H7 (cell line): ENCODE results near the gene PYCR2. TPM values are rescaled to one million over a fixed set of nuclear protein-coding genes. Genes with fewer than 3 reads are reported as not detected.
"Not testable (repeated sequence)": the region's sequence is repeated elsewhere in the genome, so short reads cannot be mapped to it uniquely, and the experiment has no call there.

Source experiments
- DNase-seq: peaks from one replicate; pipeline ENCODE4 v3.0.0; 2012
- H3K27me3 ChIP-seq: 2 replicates; pipeline ENCODE4 v1.6.0; 2011; ENCODE audit warnings: mild to moderate bottlenecking, low read length; ENCODE audit not compliant: control insufficient read depth, insufficient read depth
- H3K36me3 ChIP-seq: replicated peaks from 2 replicates; pipeline ENCODE4 v1.5.1; 2011; ENCODE audit warnings: low read length; ENCODE audit not compliant: control insufficient read depth, insufficient read depth
- H3K4me3 ChIP-seq: 2 replicates; pipeline ENCODE4 v1.5.1; 2011; ENCODE audit warnings: low read depth, mild to moderate bottlenecking, control low read depth, low read length, moderate library complexity; ENCODE audit not compliant: insufficient read depth
- total RNA-seq: library from RNA; depleted of rRNA; stranded (reverse); fragments of >200 nt; shearing (Covaris generic); gene quantifications from 2 replicates; pipeline ENCODE4 v1.2.3, GENCODE V29; 2014

Gene PYCR2
- total RNA-seq, 1 experiment from 2014 or later, result 356 TPM

- Histone ChIP-seq H3K4me3 (no peak overlapping the region), H3K27me3 (no peaks in the 10 kb centered on the region; the same call in 1 of the 2 replicates), H3K36me3 (no peaks in the 10 kb centered on the region)
- DNase-seq, result peak; percentile 29
These were observed 25.0 kb upstream of the PYCR2 start for GRCh38 chr1:225949041-225949440.

GRCh38 chr1:225946803-225947202 is 22.8 kb upstream of the PYCR2 start:
- H3K27me3 ChIP-seq, result no peaks in the 10 kb centered on the region; the same call in 1 of the 2 replicates
- no peak overlapping the region for H3K4me3 ChIP-seq
- no peaks in the 10 kb centered on the region for H3K36me3 ChIP-seq
- DNase-seq, result no peak

GRCh38 chr1:225946082-225946620 is 22.1 kb upstream of the PYCR2 start:
- no peak overlapping the region for H3K4me3 ChIP-seq
- DNase-seq, result no peak
- no peaks in the 10 kb centered on the region; the same call in 1 of the 2 replicates for H3K27me3 ChIP-seq
- no peaks in the 10 kb centered on the region for H3K36me3 ChIP-seq

GRCh38 chr1:225945564-225945963 is 21.5 kb upstream of the PYCR2 start:
- no peak overlapping the region for H3K4me3 ChIP-seq
- no peaks in the 10 kb centered on the region for H3K36me3 ChIP-seq
- no peaks in the 10 kb centered on the region; the same call in 1 of the 2 replicates for H3K27me3 ChIP-seq
- DNase-seq, result peak; percentile 59

- Histone ChIP-seq H3K27me3 (no peaks in the 10 kb centered on the region; the same call in 1 of the 2 replicates), H3K4me3 (no peak overlapping the region), H3K36me3 (no peaks in the 10 kb centered on the region)
- DNase-seq, result peak; percentile 28
These were observed 20.9 kb upstream of the PYCR2 start for GRCh38 chr1:225944951-225945350.

- Histone ChIP-seq H3K27me3 (no peaks in the 10 kb centered on the region; the same call in 1 of the 2 replicates), H3K36me3 (no peaks in the 10 kb centered on the region), H3K4me3 (no peak overlapping the region)
- no peak for DNase-seq
These were observed 20.3 kb upstream of the PYCR2 start for GRCh38 chr1:225944387-225944786.

- Histone ChIP-seq H3K27me3 (no peaks in the 10 kb centered on the region; the same call in 1 of the 2 replicates), H3K4me3 (no peak overlapping the region), H3K36me3 (no peaks in the 10 kb centered on the region)
- no peak for DNase-seq
These were observed 19.5 kb upstream of the PYCR2 start for GRCh38 chr1:225943582-225943981.

- 0 out of 2 replicates have a peak, but pooled peaks cover 2% of the 10 kb centered on the region for H3K36me3 ChIP-seq
- no peaks in the 10 kb centered on the region for H3K27me3 ChIP-seq
- DNase-seq, result peak; percentile 28
- H3K4me3 ChIP-seq, result no peak overlapping the region
These were observed 18.5 kb upstream of the PYCR2 start for GRCh38 chr1:225942574-225942973.

GRCh38 chr1:225941942-225942222 is 17.8 kb upstream of the PYCR2 start:
- H3K36me3 ChIP-seq, result peaks cover 5% of the 10 kb centered on the region; the same call in 1 of the 2 replicates
- no peak for DNase-seq
- no peak overlapping the region for H3K4me3 ChIP-seq
- H3K27me3 ChIP-seq, result no peaks in the 10 kb centered on the region

- DNase-seq, result peak; percentile 19
These were observed 17.3 kb upstream of the PYCR2 start, which contains the start of gene LEFTY2 for GRCh38 chr1:225941187-225941941. Gene LEFTY2 (minus strand): TSS chr1:225941220. CDS start chr1:225941140, 80 bp downstream.

GRCh38 chr1:225940385-225941151 is 16.5 kb upstream of the PYCR2 start:
- Histone ChIP-seq H3K4me3 (peak overlapping the region; percentile 59), H3K27me3 (no peaks in the 10 kb centered on the region), H3K36me3 (peaks cover 5% of the 10 kb centered on the region)
- peak; percentile 54 for DNase-seq

More at GRCh38 chr1:225941187-225941941, 17.3 kb upstream of the PYCR2 start, which contains the start of gene LEFTY2:
- no peaks in the 10 kb centered on the region for H3K27me3 ChIP-seq
- peaks cover 5% of the 10 kb centered on the region for H3K36me3 ChIP-seq
- peak within 1 kb of the TSS; percentile 59 for H3K4me3 ChIP-seq

- DNase-seq, result peak; percentile 40
- peak overlapping the region; percentile 59 for H3K4me3 ChIP-seq
- H3K27me3 ChIP-seq, H3K36me3 ChIP-seq: not testable (repeated sequence)
These were observed 15.9 kb upstream of the PYCR2 start for GRCh38 chr1:225939939-225940310.

GRCh38 chr1:225939097-225939938 is 15.3 kb upstream of the PYCR2 start:
- not testable (repeated sequence) for H3K27me3 ChIP-seq, H3K36me3 ChIP-seq
- peak; percentile 88 for DNase-seq
- H3K4me3 ChIP-seq, result peak overlapping the region; percentile 59
